Body of pancreas (tissue), 4 donors: ENCODE data around the gene GRIK3.

ENCODE experiments used
- POLR2A ChIP-seq, 3 donors: fragments of 450-650 bp; IDR thresholded peaks; one replicate each; pipeline ENCODE4 v1.6.1; 2016; ENCODE audit warnings: antibody characterized with exemption in 3 of 3, mild to moderate bottlenecking in 2 of 3
- TF ChIP-seq, protein P1 (sequence below), 7 experiments: fragments of 450-650 bp in 4 of 7; fragments of 200-600 bp in 3 of 7; sonication (generic) in 3 of 7; IDR thresholded peaks; one replicate each; pipeline ENCODE4 v1.5.1; 2016 to 2019; ENCODE audit warnings: antibody characterized with exemption in 7 of 7

GRCh38 chr1:37055631-37056030 lies 21.3 kb upstream of the GRIK3 start:
- TF ChIP-seq, protein P1, sequence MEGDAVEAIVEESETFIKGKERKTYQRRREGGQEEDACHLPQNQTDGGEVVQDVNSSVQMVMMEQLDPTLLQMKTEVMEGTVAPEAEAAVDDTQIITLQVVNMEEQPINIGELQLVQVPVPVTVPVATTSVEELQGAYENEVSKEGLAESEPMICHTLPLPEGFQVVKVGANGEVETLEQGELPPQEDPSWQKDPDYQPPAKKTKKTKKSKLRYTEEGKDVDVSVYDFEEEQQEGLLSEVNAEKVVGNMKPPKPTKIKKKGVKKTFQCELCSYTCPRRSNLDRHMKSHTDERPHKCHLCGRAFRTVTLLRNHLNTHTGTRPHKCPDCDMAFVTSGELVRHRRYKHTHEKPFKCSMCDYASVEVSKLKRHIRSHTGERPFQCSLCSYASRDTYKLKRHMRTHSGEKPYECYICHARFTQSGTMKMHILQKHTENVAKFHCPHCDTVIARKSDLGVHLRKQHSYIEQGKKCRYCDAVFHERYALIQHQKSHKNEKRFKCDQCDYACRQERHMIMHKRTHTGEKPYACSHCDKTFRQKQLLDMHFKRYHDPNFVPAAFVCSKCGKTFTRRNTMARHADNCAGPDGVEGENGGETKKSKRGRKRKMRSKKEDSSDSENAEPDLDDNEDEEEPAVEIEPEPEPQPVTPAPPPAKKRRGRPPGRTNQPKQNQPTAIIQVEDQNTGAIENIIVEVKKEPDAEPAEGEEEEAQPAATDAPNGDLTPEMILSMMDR (IDR thresholded peaks at IDR 0.05), result no peak
- TF ChIP-seq POLR2A (IDR thresholded peaks at IDR 0.05), result no peak
